ENCODE results near the gene ATP2A1.

Gene ATP2A1

GRCh38 chr16:28923652-28924398 lies 45.5 kb downstream of the ATP2A1 start:
- Histone ChIP-seq H3K79me2 (ENCODE audit: insufficient read depth, low read length) (no peaks in the 10 kb centered on the region), H3K27me3 (ENCODE audit: insufficient read depth, low read length, poor library complexity) (no peaks in the 10 kb centered on the region), H3K4me1 (ENCODE audit: insufficient read depth, low read length) (peaks cover 14% of the 10 kb centered on the region), H3K27ac (ENCODE audit: low read length) (peak overlapping the region; percentile 34; the same call in 1 of the 2 replicates), H3K4me2 (ENCODE audit: insufficient read depth, low read length) (peak overlapping the region; percentile 74), H4K20me1 (ENCODE audit: insufficient read depth, low read length) (peaks cover 2% of the 10 kb centered on the region; the same call in 1 of the 2 replicates), H2AFZ (ENCODE audit: low read depth, low read length) (no peak overlapping the region; the same call in 1 of the 2 replicates), H3K9ac (ENCODE audit: low read depth, low read length) (peak overlapping the region; percentile 95; the same call in 1 of the 2 replicates), H3K4me3 (ENCODE audit: low read depth in 1 of 2, low read length in 2 of 2) (peak overlapping the region in 1 of 2 experiments; percentile 73; a peak in 2 of 4 replicates), H3K9me3 (ENCODE audit: insufficient read depth, low read length, severe bottlenecking) (no peaks in the 10 kb centered on the region), H3K36me3 (ENCODE audit: insufficient read depth, low read length) (peaks cover 14% of the 10 kb centered on the region)
- DNase-seq (no peak), ATAC-seq (ENCODE audit: insufficient read depth, low read depth) (no peak)
- TF ChIP-seq CTCF (IDR thresholded peaks at IDR 0.05; ENCODE audit: borderline replicate concordance, extremely low read depth, low read length, poor library complexity, severe bottlenecking) (no peak), EZH2 (IDR thresholded peaks at IDR 0.05; ENCODE audit: borderline replicate concordance, low read depth, low read length, severe bottlenecking) (no peak)

- Histone ChIP-seq H2AFZ (ENCODE audit: low read depth, low read length) (no peak overlapping the region; the same call in none of the 2 replicates), H3K4me1 (ENCODE audit: insufficient read depth, low read length) (peaks cover 14% of the 10 kb centered on the region), H3K9ac (ENCODE audit: low read depth, low read length) (peak overlapping the region; percentile 95), H3K4me2 (ENCODE audit: insufficient read depth, low read length) (peak overlapping the region; percentile 74), H4K20me1 (ENCODE audit: insufficient read depth, low read length) (peaks cover 2% of the 10 kb centered on the region; the same call in 1 of the 2 replicates), H3K79me2 (ENCODE audit: insufficient read depth, low read length) (no peaks in the 10 kb centered on the region), H3K36me3 (ENCODE audit: insufficient read depth, low read length) (peaks cover 9% of the 10 kb centered on the region), H3K27ac (ENCODE audit: low read length) (peak overlapping the region; percentile 34; the same call in 1 of the 2 replicates), H3K4me3 (ENCODE audit: low read depth in 1 of 2, low read length in 2 of 2) (peak overlapping the region; percentile 42 to 73; a peak in 3 of 4 replicates), H3K9me3 (ENCODE audit: insufficient read depth, low read length, severe bottlenecking) (no peaks in the 10 kb centered on the region), H3K27me3 (ENCODE audit: insufficient read depth, low read length, poor library complexity) (no peaks in the 10 kb centered on the region)
- TF ChIP-seq EZH2 (IDR thresholded peaks at IDR 0.05; ENCODE audit: borderline replicate concordance, low read depth, low read length, severe bottlenecking) (no peak), CTCF (IDR thresholded peaks at IDR 0.05; ENCODE audit: borderline replicate concordance, extremely low read depth, low read length, poor library complexity, severe bottlenecking) (no peak)
- DNase-seq: no peak
- ATAC-seq (ENCODE audit: insufficient read depth, low read depth): no peak
Measured at GRCh38 chr16:28924399-28924761, 46.1 kb downstream of the ATP2A1 start.

- Histone ChIP-seq H3K27ac (ENCODE audit: low read length) (peak within 1 kb of the TSS; percentile 95), H4K20me1 (ENCODE audit: insufficient read depth, low read length) (peaks cover 2% of the 10 kb centered on the region; the same call in 1 of the 2 replicates), H3K27me3 (ENCODE audit: insufficient read depth, low read length, poor library complexity) (no peaks in the 10 kb centered on the region), H3K4me3 (ENCODE audit: low read depth in 1 of 2, low read length in 2 of 2) (peak within 1 kb of the TSS; percentile 42 to 73), H3K9ac (ENCODE audit: low read depth, low read length) (peak within 1 kb of the TSS; percentile 95), H2AFZ (ENCODE audit: low read depth, low read length) (peak within 1 kb of the TSS; percentile 93), H3K9me3 (ENCODE audit: insufficient read depth, low read length, severe bottlenecking) (no peaks in the 10 kb centered on the region), H3K4me2 (ENCODE audit: insufficient read depth, low read length) (peak within 1 kb of the TSS; percentile 74), H3K79me2 (ENCODE audit: insufficient read depth, low read length) (no peaks in the 10 kb centered on the region), H3K36me3 (ENCODE audit: insufficient read depth, low read length) (peaks cover 4% of the 10 kb centered on the region; the same call in 1 of the 2 replicates), H3K4me1 (ENCODE audit: insufficient read depth, low read length) (peaks cover 15% of the 10 kb centered on the region)
- no peak for TF ChIP-seq CTCF (IDR thresholded peaks at IDR 0.05; ENCODE audit: borderline replicate concordance, extremely low read depth, low read length, poor library complexity, severe bottlenecking)
- no peak for TF ChIP-seq EZH2 (IDR thresholded peaks at IDR 0.05; ENCODE audit: borderline replicate concordance, low read depth, low read length, severe bottlenecking)
- DNase-seq: peak; percentile 97
- ATAC-seq (ENCODE audit: insufficient read depth, low read depth): peak; percentile 87
Measured at GRCh38 chr16:28924762-28925385, 46.6 kb downstream of the ATP2A1 start, which contains the start of gene RABEP2. RABEP2 (minus strand) TSS chr16:28925238; CDS start chr16:28925163, 75 bp downstream.
